GM18505 (cell line): Measurements from ENCODE around the gene LDHD.

Experiments
- ATAC-seq: cut with Tn5 transposase; IDR thresholded peaks from one replicate; pipeline ENCODE4 v1.9.1; 2021; ENCODE audit not compliant: unreplicated experiment
- POLR2A ChIP-seq: IDR thresholded peaks from 4 replicates; pipeline ENCODE4 v1.6.1; 2011; ENCODE audit warnings: borderline replicate concordance; ENCODE audit not compliant: insufficient read depth, insufficient read length; ENCODE audit errors: extremely low read depth

Gene LDHD

GRCh38 chr16:75074304-75074793, 42.2 kb downstream of the LDHD start:
- no peak for TF ChIP-seq POLR2A
- ATAC-seq: no peak

GRCh38 chr16:75073545-75074303, 42.9 kb downstream of the LDHD start:
- no peak for ATAC-seq
- TF ChIP-seq POLR2A: no peak

GRCh38 chr16:75072239-75072947, 44.2 kb downstream of the LDHD start:
- no peak for TF ChIP-seq POLR2A
- no peak for ATAC-seq

GRCh38 chr16:75071621-75072020, 45.0 kb downstream of the LDHD start:
- ATAC-seq: no peak
- no peak for TF ChIP-seq POLR2A

DNA sequence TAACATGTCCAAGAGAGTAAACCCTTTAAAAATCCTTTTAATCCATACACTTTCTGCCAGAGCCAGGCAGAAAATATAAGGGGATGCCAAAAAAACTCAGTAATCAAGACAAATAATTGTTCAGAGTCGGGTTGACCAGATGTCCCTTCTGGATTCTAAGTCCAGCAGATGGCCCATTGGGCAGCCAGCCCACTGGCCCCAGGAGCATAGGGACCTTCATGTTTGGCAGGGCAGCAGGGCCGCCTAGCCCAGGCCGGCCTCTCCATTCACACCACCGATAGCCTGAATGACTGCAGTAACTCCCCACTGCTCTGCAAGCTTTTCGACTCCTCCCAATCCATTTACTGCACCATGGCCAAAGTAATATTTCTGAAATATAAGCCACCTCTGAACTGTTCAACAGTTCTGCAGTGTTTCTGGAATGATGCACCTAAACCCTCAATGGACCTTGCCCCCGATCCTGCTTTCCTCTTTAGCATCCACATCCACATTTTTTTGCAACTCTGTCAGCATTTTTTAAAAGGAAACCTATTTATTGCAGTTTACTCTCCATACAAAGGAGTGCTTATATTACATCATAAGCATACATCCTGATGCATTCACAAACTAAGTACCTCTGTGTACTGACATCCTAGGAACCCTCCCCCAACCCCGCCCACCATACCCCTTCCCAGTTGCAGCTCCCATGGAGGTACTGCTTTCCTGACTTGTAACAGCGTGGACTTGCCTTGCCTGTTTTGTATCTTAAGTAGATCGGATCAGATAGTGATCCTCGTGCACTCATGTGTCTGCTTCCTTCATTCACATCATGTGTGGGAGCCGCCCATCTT, 46.4 kb downstream of the LDHD start:
- no peak for TF ChIP-seq POLR2A
- ATAC-seq: no peak

DNA sequence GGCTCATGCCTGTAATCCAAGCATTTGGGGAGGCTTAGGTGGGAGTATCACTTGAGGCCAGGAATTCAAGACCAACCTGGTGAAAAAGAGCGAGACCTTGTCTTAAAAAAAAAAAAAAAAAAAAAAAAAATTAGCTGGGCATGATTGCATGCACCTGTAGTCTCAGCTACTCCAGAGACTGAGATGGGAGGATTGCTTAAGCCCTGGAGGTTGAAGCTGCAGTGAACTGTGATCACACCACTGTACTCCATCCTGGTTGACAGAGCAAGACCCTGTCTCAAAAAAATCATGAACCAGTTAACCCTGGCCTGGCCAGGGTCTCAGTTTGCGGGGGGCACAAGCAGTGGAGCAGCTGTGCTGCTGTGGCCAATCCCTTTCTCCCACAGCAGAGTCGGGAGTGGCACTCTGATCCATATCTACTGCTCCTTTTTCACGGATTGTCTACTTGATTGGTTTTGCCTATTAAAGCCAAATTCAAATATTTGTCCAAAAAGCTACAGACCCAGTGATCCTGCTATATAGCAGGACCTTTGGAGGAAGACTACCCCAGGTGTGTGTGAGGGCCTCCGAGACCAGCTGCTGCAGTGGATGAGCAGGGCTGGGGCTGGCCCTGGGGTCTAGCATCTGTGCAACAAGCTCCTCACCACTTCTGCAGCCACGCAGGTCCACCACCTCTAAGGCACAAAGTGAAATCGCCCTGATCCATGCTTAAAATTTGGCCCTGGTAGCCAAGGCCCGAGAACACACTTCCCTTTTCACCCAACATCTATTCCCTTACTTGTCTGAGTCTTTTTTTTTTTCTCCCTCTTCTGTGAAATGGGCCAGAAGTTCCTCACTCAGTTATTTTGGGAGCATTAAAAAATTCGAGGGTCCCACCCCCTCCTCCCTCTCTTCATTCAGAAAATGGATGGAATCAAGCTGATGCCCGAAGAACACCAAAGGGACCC, 48.2 kb downstream of the LDHD start:
- ATAC-seq: no peak
- no peak for TF ChIP-seq POLR2A

GRCh38 chr16:75066861-75067447, 49.6 kb downstream of the LDHD start:
- TF ChIP-seq POLR2A: no peak
- ATAC-seq: no peak

DNA sequence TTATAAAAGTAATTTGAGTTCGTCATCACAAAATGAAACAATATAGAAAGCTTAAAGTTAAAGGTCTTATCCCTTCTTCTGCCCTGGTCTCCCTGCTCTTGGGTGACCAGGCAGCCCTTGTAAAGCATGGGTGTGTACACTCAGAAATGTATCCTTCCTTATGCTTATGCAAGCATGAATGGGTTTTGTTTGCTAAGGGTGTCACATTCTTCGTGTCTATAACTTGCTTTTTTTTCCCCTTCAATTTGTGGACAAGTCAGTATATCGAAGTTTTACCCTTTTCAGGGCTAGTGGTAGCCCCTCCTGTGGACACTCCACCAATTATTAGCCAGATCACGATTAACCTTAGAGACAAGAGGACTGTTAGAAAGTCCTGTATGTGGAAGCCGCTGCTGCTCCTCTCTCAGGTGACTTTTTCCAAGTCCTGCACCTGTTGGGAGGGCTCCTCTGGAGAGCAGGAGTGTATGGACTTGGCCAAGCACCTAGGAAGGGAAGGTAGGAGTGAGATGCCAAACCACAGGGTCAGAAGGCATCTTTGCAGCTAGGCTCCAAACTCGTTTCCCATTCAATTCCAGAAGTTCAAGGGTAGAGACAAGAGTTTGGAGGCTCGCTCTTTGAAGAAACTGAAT, 50.9 kb downstream of the LDHD start:
- no peak for ATAC-seq
- no peak for TF ChIP-seq POLR2A

DNA sequence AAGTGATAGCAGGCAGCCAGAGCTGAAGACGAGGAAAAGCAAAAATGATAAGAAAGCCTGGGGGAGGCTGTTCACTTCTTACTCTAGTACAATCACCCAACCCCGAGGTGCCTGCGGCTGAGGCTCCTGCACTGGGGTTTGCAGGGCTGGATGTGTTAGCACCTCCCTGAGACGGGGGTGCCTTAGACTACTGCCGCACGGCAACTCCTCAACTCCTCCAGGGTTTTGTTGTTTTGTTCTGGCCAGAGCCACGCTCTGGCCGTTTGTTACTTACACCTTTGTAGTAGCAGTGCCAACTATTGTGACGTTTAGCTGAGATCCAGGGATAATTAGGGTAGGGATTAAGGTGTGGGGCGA, 51.5 kb downstream of the LDHD start:
- no peak for TF ChIP-seq POLR2A
- ATAC-seq: no peak

DNA sequence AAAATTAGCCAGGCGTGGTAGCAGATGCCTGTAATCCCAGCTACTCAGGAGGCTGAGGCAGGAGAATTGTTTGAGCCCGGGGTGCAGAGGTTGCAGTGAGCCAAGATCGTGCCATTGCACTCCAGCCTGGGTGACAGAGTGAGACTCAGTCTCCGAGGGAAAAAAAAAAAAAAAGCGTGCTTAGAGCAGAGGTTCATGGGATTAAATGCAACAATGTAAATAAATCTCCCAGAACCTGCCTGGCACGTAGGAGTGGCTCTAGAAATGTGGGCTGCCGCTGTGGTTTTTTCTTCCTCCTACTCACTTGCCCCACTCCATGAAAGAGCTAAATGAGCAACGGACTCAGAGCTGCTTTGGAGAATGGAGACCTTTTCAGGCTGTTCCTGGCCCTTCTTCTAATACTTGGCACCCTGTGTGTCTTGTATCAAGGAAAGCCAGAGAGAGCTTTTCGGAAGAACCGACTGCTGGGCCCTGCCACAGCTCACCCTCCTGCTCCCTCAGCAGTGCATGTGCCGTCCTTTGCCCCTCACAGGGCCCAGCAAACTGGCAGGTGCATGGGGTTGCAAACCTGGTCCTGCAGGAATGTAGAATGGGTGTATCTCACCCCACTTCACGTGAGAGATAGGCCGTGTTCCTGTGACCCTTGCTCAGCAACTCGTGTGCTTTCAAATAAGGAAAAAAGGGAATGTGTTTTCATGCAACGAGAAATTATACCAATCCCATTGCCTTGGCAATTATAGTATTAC, 52.0 kb downstream of the LDHD start:
- ATAC-seq: no peak
- no peak for TF ChIP-seq POLR2A

DNA sequence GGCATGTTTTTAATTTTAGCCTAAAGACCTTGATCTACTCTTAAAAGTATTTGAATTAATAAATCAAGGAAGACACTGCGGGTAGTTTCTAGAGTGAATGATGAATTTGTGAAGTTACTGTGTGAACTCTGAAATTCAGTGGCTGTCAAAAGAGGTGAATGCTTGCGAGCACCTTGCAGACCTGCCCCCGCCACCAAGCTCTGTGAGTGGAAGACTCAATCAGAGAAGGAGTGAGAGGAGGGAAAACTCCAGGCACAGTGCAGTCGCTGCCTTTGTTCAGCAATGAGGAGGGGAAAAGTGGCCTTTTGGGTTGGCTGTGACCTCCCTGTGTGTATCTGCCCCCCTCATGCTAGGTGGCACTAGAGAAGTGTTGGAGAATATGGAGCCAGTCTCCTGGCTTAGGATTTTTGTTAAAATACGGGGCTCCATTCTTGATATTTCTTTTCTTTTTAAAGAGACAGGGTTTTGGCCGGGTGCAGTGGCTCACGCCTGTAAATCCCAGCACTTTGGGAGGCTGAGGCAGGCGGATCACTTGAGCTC, 53.0 kb downstream of the LDHD start:
- no peak for ATAC-seq
- no peak for TF ChIP-seq POLR2A
